Endothelial cell of coronary artery (primary cell): Measurements from ENCODE around the gene CBX3. TPM values are rescaled to one million over a fixed set of nuclear protein-coding genes. Genes with fewer than 3 reads are reported as not detected.

ENCODE experiments used
- total RNA-seq: library from RNA; depleted of rRNA; stranded (reverse); fragments of >200 nt; gene quantifications from 2 replicates; pipeline ENCODE4 v1.2.3, GENCODE V29; 2014

CBX3 gene
- 144 and 147 TPM in 2 replicates for total RNA-seq

DNA sequence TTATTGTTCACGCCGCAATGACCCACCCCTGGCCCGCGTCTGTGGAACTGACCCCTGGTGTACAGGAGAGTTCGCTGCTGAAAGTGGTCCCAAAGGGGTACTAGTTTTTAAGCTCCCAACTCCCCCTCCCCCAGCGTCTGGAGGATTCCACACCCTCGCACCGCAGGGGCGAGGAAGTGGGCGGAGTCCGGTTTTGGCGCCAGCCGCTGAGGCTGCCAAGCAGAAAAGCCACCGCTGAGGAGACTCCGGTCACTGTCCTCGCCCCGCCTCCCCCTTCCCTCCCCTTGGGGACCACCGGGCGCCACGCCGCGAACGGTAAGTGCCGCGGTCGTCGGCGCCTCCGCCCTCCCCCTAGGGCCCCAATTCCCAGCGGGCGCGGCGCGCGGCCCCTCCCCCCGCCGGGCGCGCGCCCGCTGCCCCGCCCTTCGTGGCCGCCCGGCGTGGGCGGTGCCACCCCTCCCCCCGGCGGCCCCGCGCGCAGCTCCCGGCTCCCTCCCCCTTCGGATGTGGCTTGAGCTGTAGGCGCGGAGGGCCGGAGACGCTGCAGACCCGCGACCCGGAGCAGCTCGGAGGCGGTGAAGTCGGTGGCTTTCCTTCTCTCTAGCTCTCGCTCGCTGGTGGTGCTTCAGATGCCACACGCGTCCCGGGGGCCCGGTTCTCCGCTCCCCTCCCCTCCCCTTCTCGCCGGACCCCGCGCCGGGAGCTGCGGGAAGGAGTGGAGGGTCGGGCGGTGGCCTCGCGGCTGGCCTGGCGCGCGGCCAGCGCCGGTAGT lies at the start of gene CBX3:
TSS of gene CBX3 (plus strand) at position 499 of the 772 bp plus-strand sequence. CDS start 1,254 bp downstream, outside the sequence.

DNA sequence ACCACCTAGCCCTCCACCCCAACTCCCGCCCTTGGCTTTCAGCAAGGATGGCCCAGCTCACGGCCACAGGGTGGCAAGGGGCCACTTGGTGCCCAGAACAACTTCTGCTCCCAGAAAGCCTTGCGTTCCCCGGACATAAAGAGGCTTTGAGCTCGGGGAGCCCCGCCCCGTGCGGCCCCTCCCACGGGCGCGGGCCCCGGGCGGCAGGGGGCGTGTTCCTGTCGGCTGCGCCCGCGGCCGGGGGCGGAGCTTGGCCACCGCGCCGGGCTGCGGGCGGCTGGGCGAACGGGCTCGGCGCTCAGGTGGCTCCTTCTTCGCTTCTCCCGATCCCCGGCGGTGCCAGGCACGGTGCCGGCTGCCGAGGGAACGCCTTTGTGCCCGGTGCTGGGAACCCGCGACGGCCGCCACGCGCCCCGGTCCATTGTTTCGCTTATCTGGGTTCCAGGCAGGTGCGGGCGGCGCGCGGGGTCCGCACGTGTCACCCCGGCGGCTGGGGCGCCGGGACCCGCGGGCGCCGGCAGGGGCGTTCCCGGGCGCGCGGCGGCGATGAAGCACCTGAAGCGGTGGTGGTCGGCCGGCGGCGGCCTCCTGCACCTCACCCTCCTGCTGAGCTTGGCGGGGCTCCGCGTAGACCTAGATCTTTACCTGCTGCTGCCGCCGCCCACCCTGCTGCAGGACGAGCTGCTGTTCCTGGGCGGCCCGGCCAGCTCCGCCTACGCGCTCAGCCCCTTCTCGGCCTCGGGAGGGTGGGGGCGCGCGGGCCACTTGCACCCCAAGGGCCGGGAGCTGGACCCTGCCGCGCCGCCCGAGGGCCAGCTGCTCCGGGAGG lies 49.4 kb upstream of the CBX3 start, which contains the start of gene NFE2L3:
TSS of gene NFE2L3 (plus strand) at position 246 of the 829 bp plus-strand sequence. CDS start at position 547, 301 bp downstream.

DNA sequence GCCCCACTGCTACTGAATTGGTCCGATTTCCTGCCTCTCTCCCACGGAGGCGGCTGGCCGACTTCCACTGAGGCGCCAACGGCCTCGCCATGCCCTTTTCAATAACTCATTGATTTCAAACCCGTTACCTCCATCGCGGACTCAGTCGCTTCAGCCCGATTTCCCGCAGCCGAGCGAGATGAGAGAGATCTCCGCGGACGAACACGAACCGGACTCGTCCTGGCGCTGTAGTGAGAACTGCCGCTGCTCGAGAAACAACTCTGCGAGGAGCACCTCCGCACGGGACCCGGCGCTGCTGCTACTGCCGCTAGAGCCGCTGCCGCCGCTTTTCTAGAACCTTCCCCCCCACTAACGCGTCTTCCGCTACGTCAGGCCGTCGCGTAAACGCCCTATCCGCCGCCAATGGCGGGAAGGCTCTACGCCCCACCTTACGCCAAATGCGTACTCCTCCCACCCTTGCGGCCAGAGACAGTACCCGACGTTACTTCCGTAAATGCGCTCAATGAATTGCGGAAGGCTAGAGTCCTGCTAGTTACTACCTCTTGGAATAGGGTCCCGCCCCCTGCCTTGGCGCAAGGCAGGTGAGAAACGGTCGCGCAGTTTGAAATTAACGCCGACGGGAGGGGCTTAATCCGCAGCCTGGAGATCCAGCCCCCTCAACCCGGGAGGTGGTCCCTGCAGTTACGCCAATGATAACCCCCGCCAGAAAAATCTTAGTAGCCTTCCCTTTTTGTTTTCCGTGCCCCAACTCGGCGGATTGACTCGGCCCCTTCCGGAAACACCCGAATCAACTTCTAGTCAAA lies 900 bp upstream of the CBX3 start, which contains the start of gene HNRNPA2B1:
TSS of gene HNRNPA2B1 (minus strand) at position 303 of the 803 bp plus-strand sequence. CDS start at position 134, 169 bp downstream.

Other genes starting within 250 kb of the CBX3 start
- 32.2 and 55.4 TPM in 2 replicates for gene NFE2L3, start 49.5 kb upstream of the CBX3 start, total RNA-seq
- 149 and 150 TPM in 2 replicates for gene HNRNPA2B1, start 999 bp upstream of the CBX3 start, total RNA-seq
- gene SNX10, start 90.1 kb downstream of the CBX3 start, total RNA-seq = 0.19 and 0.54 TPM in 2 replicates